OCI-M2 (cell line): ENCODE data around the gene ACOT8.
"Not testable (repeated sequence)": the region's sequence is repeated elsewhere in the genome, so short reads cannot be mapped to it uniquely, and the experiment has no call there.

ENCODE experiments used
- DNase-seq: peaks from one replicate; lab custom pipeline; 2025; ENCODE audit not compliant: unreplicated experiment; lab: John Stamatoyannopoulos, UW

Gene ACOT8

GRCh38 chr20:45829673-45830106 is 27.5 kb downstream of the ACOT8 start:
- not testable (repeated sequence) for DNase-seq

- DNase-seq = no peak
These were observed 28.6 kb downstream of the ACOT8 start for GRCh38 chr20:45828589-45828988.

GRCh38 chr20:45827712-45828111 is 29.5 kb downstream of the ACOT8 start:
- no peak for DNase-seq

GRCh38 chr20:45827030-45827652 is 30.1 kb downstream of the ACOT8 start, which contains the start of gene TNNC2:
TNNC2 (minus strand) TSS chr20:45827312; CDS start chr20:45827248, 64 bp downstream.
- DNase-seq = no peak

- DNase-seq = no peak
These were observed 30.7 kb downstream of the ACOT8 start for GRCh38 chr20:45826381-45827019.

- no peak for DNase-seq
These were observed 33.0 kb downstream of the ACOT8 start for GRCh38 chr20:45823949-45824835.

GRCh38 chr20:45822857-45823256 is 34.3 kb downstream of the ACOT8 start:
- DNase-seq = no peak

GRCh38 chr20:45821947-45822346 is 35.2 kb downstream of the ACOT8 start:
- DNase-seq = no peak

GRCh38 chr20:45819466-45819865 is 37.7 kb downstream of the ACOT8 start:
- DNase-seq = no peak

GRCh38 chr20:45818239-45818638 is 39.0 kb downstream of the ACOT8 start:
- no peak for DNase-seq

- DNase-seq = no peak
These were observed 39.6 kb downstream of the ACOT8 start for GRCh38 chr20:45817376-45818194.

GRCh38 chr20:45816951-45817350 is 40.2 kb downstream of the ACOT8 start:
- DNase-seq = no peak

- no peak for DNase-seq
These were observed 42.9 kb downstream of the ACOT8 start for GRCh38 chr20:45814314-45814713.

GRCh38 chr20:45813489-45813888 is 43.7 kb downstream of the ACOT8 start:
- DNase-seq = no peak

GRCh38 chr20:45813006-45813340 is 44.2 kb downstream of the ACOT8 start:
- DNase-seq = no peak

- DNase-seq = peak; percentile 99
These were observed 44.8 kb downstream of the ACOT8 start, which contains the start of gene UBE2C for GRCh38 chr20:45812157-45813005. UBE2C (plus strand) TSS chr20:45812644; CDS start chr20:45812696, 52 bp downstream.

GRCh38 chr20:45810191-45810970 is 46.8 kb downstream of the ACOT8 start:
- DNase-seq = no peak

- no peak for DNase-seq
These were observed 55.3 kb downstream of the ACOT8 start for GRCh38 chr20:45801851-45802250.

GRCh38 chr20:45798935-45799642 is 58.1 kb downstream of the ACOT8 start:
- DNase-seq = peak; percentile 55
